Measurements from ENCODE around the gene KCNT2. TPM values are rescaled to one million over a fixed set of nuclear protein-coding genes. Genes with fewer than 3 reads are reported as not detected.
"Not testable (repeated sequence)": the region's sequence is repeated elsewhere in the genome, so short reads cannot be mapped to it uniquely, and the experiment has no call there.

Gene KCNT2
- 0.44 and 0.76 TPM in 2 replicates for total RNA-seq (2012; rRNA removed)

DNA sequence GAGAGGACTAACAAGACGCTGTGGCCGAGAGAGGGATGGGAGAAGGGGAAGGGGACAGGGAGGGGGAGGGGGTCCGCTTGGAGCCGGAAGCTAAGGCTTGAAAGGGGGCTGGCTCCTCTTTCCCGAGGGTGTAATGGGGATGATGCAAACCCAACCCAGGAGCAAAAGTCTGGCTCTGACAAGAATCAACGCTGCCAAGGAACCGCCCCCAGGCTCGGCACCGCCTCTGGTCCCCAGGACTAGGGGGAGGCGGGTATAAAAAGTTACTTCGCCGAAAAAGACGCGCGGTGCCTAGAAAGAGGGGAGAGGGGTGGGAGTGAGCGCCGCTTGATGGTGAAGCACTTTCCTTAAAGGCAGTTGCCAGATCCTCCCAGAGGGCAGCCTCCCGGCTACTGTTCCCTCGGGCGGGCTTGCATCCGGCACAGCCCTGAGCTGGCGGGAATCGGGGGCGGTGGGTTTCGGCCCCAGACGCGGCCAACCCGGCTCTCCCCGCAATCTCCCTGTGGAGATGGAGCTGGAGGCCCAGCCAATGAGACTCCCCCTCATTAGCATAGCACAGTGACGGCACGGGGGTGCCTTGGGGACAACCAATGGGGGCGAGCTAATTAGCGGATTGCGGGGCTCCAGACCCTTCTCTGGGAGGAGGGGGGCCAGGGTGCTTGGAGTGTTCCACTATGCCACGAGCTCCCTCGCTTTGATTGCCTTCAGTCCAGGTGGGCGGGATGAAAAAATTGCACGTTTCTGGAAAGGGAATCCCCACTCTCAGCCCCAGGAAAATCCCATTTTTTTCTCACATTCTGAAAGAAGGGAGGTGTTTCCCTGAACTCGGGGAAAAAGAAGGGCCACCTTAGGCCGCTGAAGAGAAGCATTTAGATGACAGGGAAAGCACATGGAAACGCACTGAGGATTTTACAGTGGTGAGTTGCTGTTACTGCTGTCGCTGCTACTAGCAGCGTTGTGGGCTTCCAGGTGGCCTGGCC lies at the start of gene KCNT2:
Gene KCNT2 (minus strand): TSS at position 51 of the 980 bp plus-strand sequence. CDS start 131 bp downstream, outside the sequence.
- peak within 1 kb of the TSS; percentile 74 for H3K9ac ChIP-seq (ENCODE audit: low read depth, low read length)
- H3K4me3 ChIP-seq (ENCODE audit: low read length): peak within 1 kb of the TSS; percentile 79
- H3K36me3 ChIP-seq (ENCODE audit: insufficient read depth, low read length): no peaks in the 10 kb centered on the region
- H3K27me3 ChIP-seq (ENCODE audit: control insufficient read depth, insufficient read depth, low read length): no peaks in the 10 kb centered on the region
- H3K4me2 ChIP-seq (ENCODE audit: low read length): peak within 1 kb of the TSS; percentile 96
- H3K9me3 ChIP-seq (replicated peaks; ENCODE audit: low read length): no peaks in the 10 kb centered on the region
- H3K4me1 ChIP-seq (ENCODE audit: control insufficient read depth, insufficient read depth, low read length): peaks cover 7% of the 10 kb centered on the region

DNA sequence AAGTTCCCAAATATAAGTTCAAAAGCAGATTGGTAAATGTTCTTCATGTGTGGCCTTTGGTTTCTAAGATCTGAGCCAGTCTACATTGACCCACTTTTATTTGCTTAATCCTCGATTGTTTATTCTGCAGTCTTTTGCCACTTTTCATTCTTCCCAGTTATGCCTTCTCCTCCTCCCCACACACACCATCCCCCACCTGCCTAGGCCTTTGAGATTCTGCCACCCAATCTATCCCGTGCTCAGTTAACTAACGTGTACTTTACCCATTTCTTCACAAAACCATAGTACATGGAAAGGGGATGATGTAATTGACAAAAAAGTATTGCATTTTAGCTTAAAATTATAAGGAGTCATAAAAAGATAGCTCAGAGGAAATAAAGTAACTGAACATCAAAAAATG lies 47.3 kb upstream of the KCNT2 start:
- Histone ChIP-seq H3K9me3 (replicated peaks; ENCODE audit: low read length) (no peaks in the 10 kb centered on the region), H3K36me3 (ENCODE audit: insufficient read depth, low read length) (no peaks in the 10 kb centered on the region), H3K4me3 (ENCODE audit: low read length) (no peak overlapping the region), H3K4me2 (ENCODE audit: low read length) (peak overlapping the region; percentile 5), H3K9ac (ENCODE audit: low read depth, low read length) (no peak overlapping the region), H3K27me3 (ENCODE audit: control insufficient read depth, insufficient read depth, low read length) (no peaks in the 10 kb centered on the region), H3K4me1 (ENCODE audit: control insufficient read depth, insufficient read depth, low read length) (peaks cover 15% of the 10 kb centered on the region)

DNA sequence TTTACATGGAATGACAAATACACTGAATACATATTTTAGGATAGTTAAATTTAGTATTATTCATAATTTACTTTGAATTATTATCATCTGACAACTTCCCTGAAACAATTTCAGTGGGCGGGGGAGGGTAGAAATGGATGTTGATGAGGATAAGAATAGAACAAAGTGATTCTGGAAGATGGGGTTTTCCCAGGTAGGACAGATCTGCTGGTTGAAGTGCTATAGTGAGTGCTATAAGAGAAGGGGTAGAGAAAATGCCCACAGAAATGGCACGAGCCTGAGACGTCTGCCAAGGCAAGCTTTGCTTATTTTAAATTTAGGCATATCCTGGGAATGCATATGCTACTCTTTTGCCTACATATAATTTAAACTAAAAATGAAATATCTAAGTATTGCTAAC lies 46.8 kb upstream of the KCNT2 start:
- no peaks in the 10 kb centered on the region for H3K36me3 ChIP-seq (ENCODE audit: insufficient read depth, low read length)
- peak overlapping the region; percentile 5 for H3K4me2 ChIP-seq (ENCODE audit: low read length)
- H3K4me1 ChIP-seq (ENCODE audit: control insufficient read depth, insufficient read depth, low read length): peaks cover 13% of the 10 kb centered on the region
- H3K4me3 ChIP-seq (ENCODE audit: low read length): no peak overlapping the region
- H3K9ac ChIP-seq (ENCODE audit: low read depth, low read length): no peak overlapping the region
- no peaks in the 10 kb centered on the region for H3K9me3 ChIP-seq (replicated peaks; ENCODE audit: low read length)
- no peaks in the 10 kb centered on the region for H3K27me3 ChIP-seq (ENCODE audit: control insufficient read depth, insufficient read depth, low read length)

DNA sequence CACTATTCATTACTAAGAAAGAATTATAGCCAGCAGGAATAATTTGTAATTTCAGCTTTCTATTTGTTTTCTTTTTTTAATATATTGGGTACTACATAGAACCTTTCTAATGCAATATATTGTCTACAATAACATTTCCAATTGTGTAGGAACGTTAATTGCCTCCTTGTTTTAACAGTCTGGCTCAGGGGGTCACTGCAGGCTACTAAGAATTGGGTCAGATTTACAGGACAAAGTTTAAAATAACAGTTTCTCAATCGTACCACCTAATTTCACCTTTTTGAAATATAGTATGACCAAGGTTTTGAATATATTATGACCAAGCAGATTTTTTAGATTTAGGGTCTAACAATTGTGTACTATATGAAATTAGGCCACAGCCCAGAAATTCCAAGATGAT lies 46.0 kb upstream of the KCNT2 start:
- H3K9me3 ChIP-seq (replicated peaks; ENCODE audit: low read length): no peaks in the 10 kb centered on the region
- peaks cover 13% of the 10 kb centered on the region for H3K4me1 ChIP-seq (ENCODE audit: control insufficient read depth, insufficient read depth, low read length)
- no peaks in the 10 kb centered on the region for H3K36me3 ChIP-seq (ENCODE audit: insufficient read depth, low read length)
- peak overlapping the region; percentile 78 for H3K9ac ChIP-seq (ENCODE audit: low read depth, low read length)
- no peaks in the 10 kb centered on the region for H3K27me3 ChIP-seq (ENCODE audit: control insufficient read depth, insufficient read depth, low read length)
- peak overlapping the region; percentile 73 for H3K4me3 ChIP-seq (ENCODE audit: low read length)
- H3K4me2 ChIP-seq (ENCODE audit: low read length): peak overlapping the region; percentile 86

DNA sequence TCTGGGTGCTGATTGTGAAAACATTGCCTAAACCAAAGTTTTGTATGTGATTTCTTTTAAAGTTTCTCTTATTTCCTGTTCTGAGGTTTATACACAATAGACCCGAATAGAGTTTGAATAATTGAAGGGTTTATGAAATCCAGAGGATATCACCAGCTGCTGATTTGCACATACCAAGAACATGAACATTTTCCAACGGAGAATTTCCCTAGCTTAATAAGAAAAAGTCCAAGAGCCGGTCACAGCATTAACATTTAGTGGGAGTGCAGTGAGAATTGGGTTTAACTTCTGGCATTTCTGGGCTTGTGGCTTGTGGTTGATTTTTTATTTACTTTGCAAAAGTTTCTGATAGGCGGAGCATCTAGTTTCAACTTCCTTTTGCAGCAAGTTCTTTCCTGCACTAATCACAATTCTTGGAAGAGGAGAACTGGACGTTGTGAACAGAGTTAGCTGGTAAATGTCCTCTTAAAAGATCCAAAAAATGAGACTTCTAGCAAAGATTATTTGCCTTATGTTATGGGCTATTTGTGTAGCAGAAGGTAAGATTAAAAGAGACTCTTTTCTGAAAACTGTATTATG lies 43.5 kb upstream of the KCNT2 start, which contains the start of gene CFH:
Gene CFH (plus strand): TSS at position 407 of the 579 bp plus-strand sequence. CDS start 75 bp downstream, at position 482.
- Histone ChIP-seq H3K4me2 (ENCODE audit: low read length) (peak within 1 kb of the TSS; percentile 86), H3K9ac (ENCODE audit: low read depth, low read length) (peak within 1 kb of the TSS; percentile 78), H3K4me1 (ENCODE audit: control insufficient read depth, insufficient read depth, low read length) (peaks cover 13% of the 10 kb centered on the region), H3K36me3 (ENCODE audit: insufficient read depth, low read length) (no peaks in the 10 kb centered on the region), H3K27me3 (ENCODE audit: control insufficient read depth, insufficient read depth, low read length) (no peaks in the 10 kb centered on the region), H3K4me3 (ENCODE audit: low read length) (peak within 1 kb of the TSS; percentile 73), H3K9me3 (replicated peaks; ENCODE audit: low read length) (no peaks in the 10 kb centered on the region)

DNA sequence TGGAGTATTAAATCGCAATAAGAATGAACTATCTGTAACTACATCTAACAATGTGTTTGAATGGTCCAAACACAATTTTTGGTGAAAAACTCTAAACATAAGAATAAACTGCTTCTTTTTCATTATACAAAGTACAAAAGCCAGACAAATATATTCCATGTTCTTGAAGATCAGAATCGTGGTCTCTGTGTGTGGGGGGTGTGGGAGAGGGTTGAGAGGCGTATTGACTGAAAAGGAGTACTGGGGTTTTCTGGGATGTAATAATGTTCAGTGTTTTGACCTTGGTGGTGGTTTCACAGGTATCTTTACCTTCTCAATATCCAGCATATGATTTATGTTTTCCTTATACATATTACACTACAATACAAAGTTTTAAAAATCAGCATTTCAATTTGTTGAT lies 42.8 kb upstream of the KCNT2 start:
- peak overlapping the region; percentile 78 for H3K9ac ChIP-seq (ENCODE audit: low read depth, low read length)
- H3K27me3 ChIP-seq (ENCODE audit: control insufficient read depth, insufficient read depth, low read length): no peaks in the 10 kb centered on the region
- H3K4me3 ChIP-seq (ENCODE audit: low read length): peak overlapping the region; percentile 73
- H3K4me2 ChIP-seq (ENCODE audit: low read length): peak overlapping the region; percentile 86
- H3K36me3 ChIP-seq (ENCODE audit: insufficient read depth, low read length): no peaks in the 10 kb centered on the region
- peaks cover 13% of the 10 kb centered on the region for H3K4me1 ChIP-seq (ENCODE audit: control insufficient read depth, insufficient read depth, low read length)
- H3K9me3 ChIP-seq (replicated peaks; ENCODE audit: low read length): no peaks in the 10 kb centered on the region

DNA sequence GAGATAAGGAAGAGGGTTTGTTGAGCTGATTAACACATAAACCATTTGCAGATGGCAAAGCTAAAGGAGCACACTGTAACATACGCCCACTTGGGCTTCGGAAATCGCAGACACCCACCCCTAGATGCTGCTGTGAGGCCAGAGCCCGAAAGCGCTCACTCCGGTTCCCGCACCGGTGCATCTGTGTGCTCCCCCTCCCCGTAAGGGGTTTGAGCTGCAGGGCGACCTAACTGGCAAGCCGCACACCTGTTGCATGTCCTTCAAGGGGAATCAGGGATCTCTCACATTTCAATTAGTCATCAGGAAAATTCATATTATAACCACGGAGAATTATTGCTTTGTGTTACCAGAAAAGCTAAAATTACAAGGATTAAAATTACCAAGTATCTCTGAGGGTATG lies 42.2 kb upstream of the KCNT2 start:
- peaks cover 13% of the 10 kb centered on the region for H3K4me1 ChIP-seq (ENCODE audit: control insufficient read depth, insufficient read depth, low read length)
- no peaks in the 10 kb centered on the region for H3K9me3 ChIP-seq (replicated peaks; ENCODE audit: low read length)
- H3K4me3 ChIP-seq (ENCODE audit: low read length): peak overlapping the region; percentile 47
- H3K4me2 ChIP-seq (ENCODE audit: low read length): peak overlapping the region; percentile 86
- H3K27me3 ChIP-seq (ENCODE audit: control insufficient read depth, insufficient read depth, low read length): no peaks in the 10 kb centered on the region
- no peaks in the 10 kb centered on the region for H3K36me3 ChIP-seq (ENCODE audit: insufficient read depth, low read length)
- H3K9ac ChIP-seq (ENCODE audit: low read depth, low read length): no peak overlapping the region

DNA sequence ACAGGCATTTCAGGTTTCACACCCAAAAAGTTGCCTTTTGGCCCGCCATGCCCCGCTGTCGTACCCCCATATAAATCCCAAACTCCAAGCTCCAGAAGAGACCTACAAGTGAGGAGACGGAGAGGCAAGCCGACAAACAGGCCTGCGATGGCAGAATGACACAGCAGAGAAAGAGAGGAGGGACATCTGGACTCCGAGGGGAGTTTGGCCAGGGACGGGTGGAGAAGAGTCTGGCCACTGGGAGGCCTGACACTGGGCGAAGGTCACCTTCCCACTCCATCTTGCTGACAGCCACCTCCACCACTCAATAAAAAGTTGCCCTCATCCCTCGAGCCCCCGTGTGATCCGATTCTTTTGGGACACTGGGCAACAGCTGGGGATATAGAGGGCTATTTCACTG lies 41.8 kb upstream of the KCNT2 start:
- Histone ChIP-seq H3K9me3 (replicated peaks; ENCODE audit: low read length) (no peaks in the 10 kb centered on the region), H3K27me3 (ENCODE audit: control insufficient read depth, insufficient read depth, low read length) (no peaks in the 10 kb centered on the region), H3K4me2 (ENCODE audit: low read length) (peak overlapping the region; percentile 86), H3K9ac (ENCODE audit: low read depth, low read length) (no peak overlapping the region), H3K4me3 (ENCODE audit: low read length) (peak overlapping the region; percentile 47), H3K4me1 (ENCODE audit: control insufficient read depth, insufficient read depth, low read length) (peaks cover 13% of the 10 kb centered on the region), H3K36me3 (ENCODE audit: insufficient read depth, low read length) (no peaks in the 10 kb centered on the region)

DNA sequence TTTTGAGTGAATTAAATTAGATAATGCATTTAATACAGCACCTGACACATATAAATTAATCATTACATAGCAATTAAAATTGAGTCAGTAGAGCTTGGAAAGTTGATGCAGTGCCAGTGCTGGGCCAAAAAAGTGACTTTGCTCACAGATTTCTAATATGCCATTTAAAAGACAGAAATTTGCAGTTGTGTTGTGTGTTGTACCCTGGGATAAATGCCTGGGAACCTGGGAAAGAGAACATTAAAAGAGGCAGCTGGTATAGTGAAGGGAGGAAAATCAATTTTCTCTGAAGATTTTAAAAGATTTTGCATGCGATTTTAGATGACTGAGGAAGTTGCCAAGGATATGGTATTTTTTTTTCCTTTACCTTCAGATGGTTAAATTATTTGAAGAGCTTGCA lies 32.7 kb upstream of the KCNT2 start:
- no peak overlapping the region for H3K9ac ChIP-seq (ENCODE audit: low read depth, low read length)
- no peak overlapping the region for H3K4me2 ChIP-seq (ENCODE audit: low read length)
- H3K36me3 ChIP-seq (ENCODE audit: insufficient read depth, low read length): no peaks in the 10 kb centered on the region
- H3K4me3 ChIP-seq (ENCODE audit: low read length): no peak overlapping the region
- no peaks in the 10 kb centered on the region for H3K4me1 ChIP-seq (ENCODE audit: control insufficient read depth, insufficient read depth, low read length)
- no peaks in the 10 kb centered on the region for H3K27me3 ChIP-seq (ENCODE audit: control insufficient read depth, insufficient read depth, low read length)
- H3K9me3 ChIP-seq (replicated peaks; ENCODE audit: low read length): no peaks in the 10 kb centered on the region

DNA sequence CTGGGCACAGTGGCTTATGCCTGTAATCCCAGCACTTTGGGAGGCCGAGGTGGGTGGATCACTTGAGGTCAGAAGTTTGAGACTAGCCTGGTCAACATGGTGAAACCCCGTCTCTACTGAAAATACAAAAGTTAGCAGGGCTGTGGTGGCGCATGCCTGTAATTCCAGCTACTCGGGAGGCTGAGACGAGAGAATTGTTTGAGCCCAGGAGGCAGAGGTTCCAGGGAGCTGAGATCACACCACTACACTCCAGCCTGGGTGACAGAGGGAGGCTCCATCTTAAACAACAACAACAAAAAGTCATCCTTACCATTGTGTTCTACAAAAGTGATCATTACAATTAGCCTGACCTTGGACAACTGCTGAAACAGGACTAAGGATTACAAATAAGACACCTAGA lies 31.1 kb upstream of the KCNT2 start:
- not testable (repeated sequence) for H3K4me1 ChIP-seq (ENCODE audit: control insufficient read depth, insufficient read depth, low read length); H3K9me3 ChIP-seq (replicated peaks; ENCODE audit: low read length); H3K9ac ChIP-seq (ENCODE audit: low read depth, low read length); H3K4me3 ChIP-seq (ENCODE audit: low read length); H3K4me2 ChIP-seq (ENCODE audit: low read length); H3K27me3 ChIP-seq (ENCODE audit: control insufficient read depth, insufficient read depth, low read length); H3K36me3 ChIP-seq (ENCODE audit: insufficient read depth, low read length)

DNA sequence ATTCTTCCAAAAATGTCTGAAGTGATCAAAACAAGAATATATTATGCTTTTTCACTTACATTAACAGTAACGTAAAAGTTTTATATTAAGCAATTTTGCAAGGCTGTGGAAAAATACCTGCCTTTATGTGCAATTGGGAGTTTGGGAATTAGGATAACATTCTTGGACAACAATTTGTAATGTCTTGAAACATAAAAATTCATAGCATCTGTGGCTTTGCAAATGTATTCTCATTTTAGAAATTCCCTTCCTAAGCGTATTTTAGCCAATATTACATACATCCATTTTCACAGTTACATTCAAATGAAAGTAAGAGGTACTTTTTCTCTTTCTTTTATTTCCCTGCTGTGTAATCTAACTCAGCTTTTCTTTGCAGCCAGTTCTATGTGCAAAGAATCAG lies 30.2 kb upstream of the KCNT2 start:
- Histone ChIP-seq H3K9me3 (replicated peaks; ENCODE audit: low read length) (no peaks in the 10 kb centered on the region), H3K4me3 (ENCODE audit: low read length) (no peak overlapping the region), H3K27me3 (ENCODE audit: control insufficient read depth, insufficient read depth, low read length) (no peaks in the 10 kb centered on the region), H3K4me1 (ENCODE audit: control insufficient read depth, insufficient read depth, low read length) (no peaks in the 10 kb centered on the region), H3K4me2 (ENCODE audit: low read length) (no peak overlapping the region), H3K36me3 (ENCODE audit: insufficient read depth, low read length) (no peaks in the 10 kb centered on the region), H3K9ac (ENCODE audit: low read depth, low read length) (no peak overlapping the region)
